GM12873 (cell line): ENCODE measurements around the gene LBH.

Source experiments
- CTCF ChIP-seq: IDR thresholded peaks from 2 replicates; pipeline ENCODE4 v1.5.1; 2012; ENCODE audit warnings: low read depth, mild to moderate bottlenecking, moderate library complexity, low read length, control low read depth; ENCODE audit not compliant: insufficient read depth; ENCODE audit errors: missing control alignments

LBH gene

GRCh38 chr2:30267161-30267975 lies 36.0 kb downstream of the LBH start:
- no peak for TF ChIP-seq CTCF

GRCh38 chr2:30268296-30268871 lies 37.0 kb downstream of the LBH start:
- TF ChIP-seq CTCF, result no peak

GRCh38 chr2:30269771-30270145 lies 38.4 kb downstream of the LBH start:
- TF ChIP-seq CTCF, result no peak

GRCh38 chr2:30270166-30270565 lies 38.8 kb downstream of the LBH start:
- TF ChIP-seq CTCF, result no peak

- no peak for TF ChIP-seq CTCF
Observed at GRCh38 chr2:30271301-30271700, 40.0 kb downstream of the LBH start.

GRCh38 chr2:30272286-30272685 lies 41.0 kb downstream of the LBH start:
- TF ChIP-seq CTCF, result no peak

- TF ChIP-seq CTCF, result no peak
Observed at GRCh38 chr2:30272761-30273573, 41.6 kb downstream of the LBH start.
